Fibroblast of gingiva (primary cell): Measurements from ENCODE around the gene ZP1.

ENCODE experiments used
- DNase-seq: peaks from one replicate; pipeline ENCODE4 v3.0.0-alpha.2; 2011; ENCODE audit warnings: low read depth

ZP1 gene

DNA sequence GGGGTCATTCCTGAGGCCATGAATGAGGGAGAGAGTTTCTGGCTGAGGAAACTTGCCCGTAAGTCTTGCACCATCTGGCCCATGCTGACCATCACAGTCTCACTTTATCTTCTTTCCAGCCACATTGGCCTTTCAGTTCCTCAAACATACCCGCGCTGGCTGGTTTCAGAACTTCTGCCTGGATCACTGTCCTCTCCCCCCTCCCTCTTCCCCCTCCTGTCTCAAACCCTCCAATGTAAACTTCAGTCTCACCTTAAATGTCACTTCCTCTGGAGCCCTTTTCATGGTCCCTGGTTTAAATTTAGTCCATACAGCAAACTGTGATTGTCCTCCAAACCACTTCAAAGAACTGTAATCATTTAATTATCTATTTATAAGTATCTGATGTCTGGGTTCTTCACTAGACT, 42.9 kb downstream of the ZP1 start:
- no peak for DNase-seq

- DNase-seq, result no peak
Measured at GRCh38 chr11:60910711-60911380, 43.5 kb downstream of the ZP1 start.

GRCh38 chr11:60912223-60912850, 45.0 kb downstream of the ZP1 start:
- DNase-seq, result no peak

- no peak for DNase-seq
Measured at GRCh38 chr11:60912851-60913528, 45.6 kb downstream of the ZP1 start.

DNA sequence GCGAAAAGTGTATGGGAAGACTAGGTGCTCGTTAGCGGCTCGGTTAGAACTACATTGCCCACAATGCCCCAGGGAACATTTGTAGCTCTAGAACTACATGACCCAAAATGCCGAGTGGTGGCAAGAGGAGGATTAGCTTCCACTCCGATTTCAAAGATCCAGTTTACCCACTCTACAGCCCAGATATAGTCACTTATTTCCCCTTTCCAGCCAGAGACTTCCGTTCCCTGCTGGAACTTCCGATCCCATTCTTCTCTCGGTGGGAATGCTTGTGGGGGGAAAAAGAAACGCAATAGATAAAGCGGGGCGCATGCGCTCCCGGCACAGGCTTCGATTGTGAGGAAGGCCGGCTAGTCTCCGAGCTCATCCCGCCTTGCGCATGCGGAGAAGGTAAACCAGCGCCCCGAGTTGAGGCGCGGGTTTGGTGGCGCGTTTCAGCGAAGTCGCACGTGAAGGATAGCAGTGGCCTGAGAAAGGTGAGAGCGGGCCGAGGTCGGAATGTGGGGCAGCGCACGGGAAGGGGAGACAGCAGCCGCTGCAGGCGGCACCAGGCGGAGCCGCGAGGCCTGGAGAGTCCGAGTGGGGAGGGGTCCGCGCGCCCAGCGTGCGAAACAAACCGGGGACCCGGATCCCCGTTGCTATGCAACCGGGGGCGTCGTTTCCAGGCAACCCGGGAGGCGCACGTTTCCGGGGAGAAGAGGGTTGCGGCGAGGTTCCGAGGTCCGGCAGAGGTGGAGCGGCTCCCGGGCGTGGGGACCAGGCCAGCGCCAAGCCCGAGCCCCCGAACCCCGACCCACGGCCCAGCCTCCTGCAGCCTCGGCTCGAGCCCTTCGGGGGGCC, 46.7 kb downstream of the ZP1 start, which contains the start of gene TMEM109:
TMEM109 (plus strand) TSS at position 366 of the 840 bp plus-strand sequence. CDS start 5,536 bp downstream, outside the sequence.
- peak; percentile 79 for DNase-seq

GRCh38 chr11:60914633-60915247, 47.4 kb downstream of the ZP1 start:
- DNase-seq, result no peak

GRCh38 chr11:60915248-60915914, 48.0 kb downstream of the ZP1 start:
- DNase-seq, result peak; percentile 52

DNA sequence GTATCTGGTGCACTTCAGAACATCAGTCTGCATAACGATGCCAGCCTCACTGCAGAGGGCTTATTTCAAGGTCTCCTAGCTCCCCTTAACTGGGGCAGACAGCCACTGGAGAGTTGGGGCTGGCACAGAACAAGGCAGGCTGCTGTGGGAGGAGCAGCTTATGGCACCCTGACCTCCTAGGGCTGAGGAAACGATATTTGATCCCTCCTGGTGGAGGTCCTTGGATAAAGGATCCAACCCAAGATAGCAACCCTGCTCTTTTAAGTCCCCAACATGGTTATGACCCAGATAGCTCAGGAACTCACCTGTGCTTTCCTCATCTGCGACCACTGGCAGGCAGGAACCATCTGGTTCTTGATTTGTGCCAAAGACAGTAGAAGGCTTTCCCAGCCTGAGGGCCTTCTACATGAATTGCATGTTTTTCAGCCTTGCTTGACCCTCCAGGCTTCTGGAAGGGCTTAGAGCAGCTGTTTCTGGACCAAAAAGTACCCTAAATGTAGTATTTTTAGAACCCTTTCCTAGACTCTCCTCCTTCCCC, 49.4 kb downstream of the ZP1 start:
- no peak for DNase-seq

DNA sequence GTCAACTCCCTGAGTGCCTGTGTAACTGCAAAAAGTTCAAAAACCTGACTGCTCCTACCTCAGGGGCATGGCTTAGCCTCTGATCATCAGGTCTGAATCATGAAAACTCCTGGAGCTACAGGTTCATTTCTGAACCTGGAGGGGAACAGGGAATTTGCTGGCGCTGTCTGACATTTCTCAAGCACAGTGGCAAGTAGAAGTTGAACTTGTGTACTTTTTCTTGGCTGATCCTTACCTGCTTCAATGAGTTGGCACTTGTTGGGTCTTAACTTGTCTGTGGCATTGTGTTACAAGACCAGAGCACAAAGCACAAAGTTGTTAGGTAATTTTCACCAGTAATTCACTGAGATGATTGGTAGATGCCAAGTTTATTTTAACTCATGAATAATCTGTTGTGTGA, 49.9 kb downstream of the ZP1 start:
- no peak for DNase-seq

GRCh38 chr11:60918251-60918938, 51.1 kb downstream of the ZP1 start:
- no peak for DNase-seq

GRCh38 chr11:60918939-60919265, 51.6 kb downstream of the ZP1 start:
- DNase-seq, result no peak

GRCh38 chr11:60919320-60919719, 52.0 kb downstream of the ZP1 start:
- DNase-seq, result no peak

DNA sequence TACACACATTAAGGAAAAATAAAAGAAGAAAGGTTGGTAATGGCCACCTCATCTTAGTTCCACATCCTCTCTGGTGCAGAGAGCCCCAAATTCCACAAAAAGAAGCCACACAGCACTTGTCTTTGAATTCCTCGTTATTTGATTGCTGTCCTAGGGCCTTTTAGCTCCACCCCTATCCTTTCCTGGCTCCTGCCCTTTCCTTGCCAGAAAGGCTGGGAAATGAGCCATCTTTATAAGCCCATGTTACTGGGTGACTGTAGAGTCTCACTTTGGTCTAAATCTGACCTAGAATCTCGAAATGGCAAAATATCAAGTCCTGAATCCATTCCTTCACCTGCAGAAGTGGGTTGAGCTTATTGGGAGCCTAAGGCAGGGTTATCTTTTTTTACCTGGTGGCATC, 52.6 kb downstream of the ZP1 start:
- no peak for DNase-seq

GRCh38 chr11:60921259-60921658, 53.9 kb downstream of the ZP1 start:
- DNase-seq, result no peak

DNA sequence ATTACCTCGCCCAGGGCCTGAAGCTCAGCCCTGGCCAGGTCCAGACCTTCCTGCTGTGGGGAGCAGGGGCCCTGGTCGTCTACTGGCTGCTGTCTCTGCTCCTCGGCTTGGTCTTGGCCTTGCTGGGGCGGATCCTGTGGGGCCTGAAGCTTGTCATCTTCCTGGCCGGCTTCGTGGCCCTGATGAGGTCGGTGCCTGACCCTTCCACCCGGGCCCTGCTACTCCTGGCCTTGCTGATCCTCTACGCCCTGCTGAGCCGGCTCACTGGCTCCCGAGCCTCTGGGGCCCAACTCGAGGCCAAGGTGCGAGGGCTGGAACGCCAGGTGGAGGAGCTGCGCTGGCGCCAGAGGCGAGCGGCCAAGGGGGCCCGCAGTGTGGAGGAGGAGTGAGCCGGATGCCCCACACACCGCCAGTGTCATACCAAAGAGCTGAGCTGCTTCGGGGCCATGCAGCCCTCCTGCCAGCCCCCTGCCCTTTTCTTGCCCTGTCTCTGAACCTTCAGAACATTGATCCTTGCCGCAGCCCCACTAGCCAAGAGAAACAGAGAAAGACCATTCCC, 54.5 kb downstream of the ZP1 start:
- DNase-seq, result no peak

DNA sequence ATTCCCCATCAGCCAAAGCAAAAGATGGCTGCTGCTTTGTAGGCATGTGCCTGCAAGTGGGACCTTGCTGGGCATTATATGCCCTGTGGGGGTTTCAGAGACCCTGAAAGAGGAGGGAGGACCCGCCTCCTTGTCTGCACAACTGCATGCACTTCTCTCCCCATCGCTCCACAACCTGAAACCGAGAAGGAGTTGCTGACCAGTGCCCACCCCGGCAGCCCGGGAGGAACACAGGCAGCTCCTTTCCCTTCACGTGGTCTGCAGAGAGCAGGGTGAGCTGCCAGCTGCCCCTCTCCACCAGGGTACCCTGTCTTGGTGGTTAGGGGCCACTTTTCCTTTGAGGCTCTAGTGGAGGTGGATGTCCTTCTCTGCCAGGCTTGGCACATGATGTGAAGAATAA, 55.6 kb downstream of the ZP1 start:
- no peak for DNase-seq

GRCh38 chr11:60923326-60923725, 56.0 kb downstream of the ZP1 start:
- no peak for DNase-seq

GRCh38 chr11:60923800-60924109, 56.4 kb downstream of the ZP1 start:
- DNase-seq, result no peak

GRCh38 chr11:60924110-60924905, 57.0 kb downstream of the ZP1 start, which contains the start of gene TMEM132A:
Gene TMEM132A (plus strand): TSS chr11:60924460. CDS start chr11:60924634, 174 bp downstream.
- peak; percentile 54 for DNase-seq
